ENCODE results near the gene C1GALT1.
"Not testable (repeated sequence)": the region's sequence is repeated elsewhere in the genome, so short reads cannot be mapped to it uniquely, and the experiment has no call there.

Gene C1GALT1

GRCh38 chr7:7182156-7183060 is at the start of gene C1GALT1:
Gene C1GALT1 (plus strand): TSS chr7:7182544. CDS start chr7:7234320, 51,776 bp downstream.
- DNase-seq (ENCODE audit: low spot score): peak; percentile 97

- DNase-seq (ENCODE audit: low spot score): no peak
Measured at GRCh38 chr7:7134046-7134445, 48.3 kb upstream of the C1GALT1 start.

- no peak for DNase-seq (ENCODE audit: low spot score)
Measured at GRCh38 chr7:7135074-7135473, 47.3 kb upstream of the C1GALT1 start.

- DNase-seq (ENCODE audit: low spot score): not testable (repeated sequence)
Measured at GRCh38 chr7:7135924-7136323, 46.4 kb upstream of the C1GALT1 start.

- no peak for DNase-seq (ENCODE audit: low spot score)
Measured at GRCh38 chr7:7136466-7137381, 45.6 kb upstream of the C1GALT1 start.

- no peak for DNase-seq (ENCODE audit: low spot score)
Measured at GRCh38 chr7:7138897-7139296, 43.4 kb upstream of the C1GALT1 start.

- not testable (repeated sequence) for DNase-seq (ENCODE audit: low spot score)
Measured at GRCh38 chr7:7143404-7143803, 38.9 kb upstream of the C1GALT1 start.

GRCh38 chr7:7145151-7145550 is 37.2 kb upstream of the C1GALT1 start:
- not testable (repeated sequence) for DNase-seq (ENCODE audit: low spot score)

GRCh38 chr7:7146837-7147236 is 35.5 kb upstream of the C1GALT1 start:
- no peak for DNase-seq (ENCODE audit: low spot score)

GRCh38 chr7:7148798-7149481 is 33.4 kb upstream of the C1GALT1 start:
- peak; percentile 83 for DNase-seq (ENCODE audit: low spot score)

GRCh38 chr7:7151285-7151684 is 31.1 kb upstream of the C1GALT1 start:
- DNase-seq (ENCODE audit: low spot score): no peak

- no peak for DNase-seq (ENCODE audit: low spot score)
Measured at GRCh38 chr7:7151865-7152264, 30.5 kb upstream of the C1GALT1 start.

GRCh38 chr7:7152315-7152714 is 30.0 kb upstream of the C1GALT1 start:
- no peak for DNase-seq (ENCODE audit: low spot score)

GRCh38 chr7:7154355-7154754 is 28.0 kb upstream of the C1GALT1 start:
- DNase-seq (ENCODE audit: low spot score): not testable (repeated sequence)

- no peak for DNase-seq (ENCODE audit: low spot score)
Measured at GRCh38 chr7:7156663-7157062, 25.7 kb upstream of the C1GALT1 start.

GRCh38 chr7:7157177-7157886 is 25.0 kb upstream of the C1GALT1 start:
- DNase-seq (ENCODE audit: low spot score): no peak

- DNase-seq (ENCODE audit: low spot score): peak; percentile 16
Measured at GRCh38 chr7:7157887-7158271, 24.5 kb upstream of the C1GALT1 start.

GRCh38 chr7:7159063-7159658 is 23.2 kb upstream of the C1GALT1 start:
- no peak for DNase-seq (ENCODE audit: low spot score)

GRCh38 chr7:7164591-7164990 is 17.8 kb upstream of the C1GALT1 start:
- DNase-seq (ENCODE audit: low spot score): no peak

GRCh38 chr7:7165372-7165771 is 17.0 kb upstream of the C1GALT1 start:
- DNase-seq (ENCODE audit: low spot score): no peak

GRCh38 chr7:7166318-7166717 is 16.0 kb upstream of the C1GALT1 start:
- DNase-seq (ENCODE audit: low spot score): no peak
